ENCODE results near the gene STAG1.
A peak's percentile ranks its signal among the peaks of the same experiment; 100 is the strongest.
"Not testable (repeated sequence)": the region's sequence is repeated elsewhere in the genome, so short reads cannot be mapped to it uniquely, and the experiment has no call there.

Gene STAG1

DNA sequence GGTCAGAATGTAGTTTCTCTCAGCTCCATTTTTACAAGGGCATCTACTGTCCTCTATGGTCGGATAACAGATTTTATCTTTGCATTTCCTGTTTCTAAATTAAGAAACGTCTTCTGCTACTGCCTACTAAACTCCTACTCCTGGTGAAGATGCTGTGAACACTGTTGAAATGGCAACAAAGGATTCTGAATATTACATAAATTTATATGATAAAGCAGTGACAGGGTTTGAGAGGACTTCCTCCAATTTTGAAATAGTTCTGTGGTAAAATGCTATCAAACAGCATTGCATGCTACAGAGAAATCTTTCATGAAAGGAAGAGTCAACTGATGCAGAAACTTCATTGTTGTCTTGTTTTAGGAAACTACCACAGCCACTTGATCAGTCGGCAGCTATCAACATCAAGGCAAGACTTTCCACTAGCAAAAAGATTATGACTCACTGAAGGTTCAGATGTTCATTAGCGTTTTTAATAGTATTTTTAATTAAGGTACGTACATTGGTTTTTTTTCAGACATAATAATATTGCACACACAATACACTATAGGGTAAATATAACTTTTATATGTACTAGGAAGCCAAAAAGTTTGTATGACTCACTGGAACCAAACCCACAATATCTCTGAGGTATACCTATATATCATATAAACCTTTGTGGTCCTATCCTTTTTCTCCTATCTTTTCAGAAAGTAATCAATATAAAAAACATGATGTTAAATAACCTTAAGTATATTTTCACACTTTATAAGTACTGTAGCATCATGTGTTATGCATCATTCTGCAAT is 156.1 kb downstream of the STAG1 start:
- peak; percentile 8 for DNase-seq (ENCODE audit: low spot score)

GRCh38 chr3:136586580-136586979 is 165.6 kb downstream of the STAG1 start:
- DNase-seq (ENCODE audit: low spot score), result no peak

GRCh38 chr3:136584728-136585127 is 167.4 kb downstream of the STAG1 start:
- peak; percentile 16 for DNase-seq (ENCODE audit: low spot score)

DNA sequence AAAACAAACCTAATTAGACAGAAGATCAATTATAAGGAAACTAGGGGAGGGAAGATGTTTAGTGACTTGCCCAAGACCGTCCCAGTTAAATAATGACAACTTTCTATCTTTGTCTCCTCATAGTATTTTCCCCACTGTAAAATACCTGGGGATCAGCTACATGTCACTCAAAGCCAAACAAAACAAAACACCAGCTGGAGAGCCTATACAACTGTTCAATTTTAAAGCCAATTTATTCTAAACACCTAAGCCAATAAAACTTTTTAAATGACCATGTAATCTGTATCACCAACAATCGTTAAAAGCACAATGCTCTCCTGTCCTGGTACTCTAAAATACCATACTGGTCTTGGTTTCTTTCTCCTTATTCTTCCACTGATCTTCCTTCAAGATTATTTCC is 168.4 kb downstream of the STAG1 start:
- DNase-seq (ENCODE audit: low spot score), result no peak

- no peak for DNase-seq (ENCODE audit: low spot score)
Observed at GRCh38 chr3:136577791-136578190, 174.4 kb downstream of the STAG1 start.

GRCh38 chr3:136576279-136577009 is 175.7 kb downstream of the STAG1 start:
- no peak for DNase-seq (ENCODE audit: low spot score)

DNA sequence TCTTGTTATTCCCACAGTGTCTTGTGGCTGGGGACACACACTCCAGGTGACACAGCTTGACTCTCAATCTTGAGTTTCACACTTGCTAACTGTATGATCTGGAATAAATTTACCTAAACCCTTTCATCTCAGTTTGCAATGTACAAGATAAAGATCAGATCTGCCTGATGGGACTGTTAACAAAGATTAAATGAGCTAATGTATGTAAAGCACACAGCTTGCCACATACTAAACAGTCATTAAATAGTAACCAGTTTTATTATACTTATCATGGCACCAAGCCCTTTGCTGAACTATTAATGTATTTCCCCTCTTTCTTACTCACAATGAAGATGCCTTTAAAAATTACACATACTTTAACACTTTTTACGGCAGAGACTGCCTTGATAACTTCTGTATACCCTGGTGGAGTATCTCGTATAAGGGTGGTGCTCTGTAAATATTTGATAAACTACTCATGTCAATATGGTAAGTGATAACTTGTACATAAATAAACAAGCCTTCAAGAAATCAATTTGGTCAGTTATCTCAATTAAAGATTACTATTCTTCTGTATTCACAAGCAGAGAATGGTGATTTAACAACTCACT is 184.5 kb downstream of the STAG1 start:
- DNase-seq (ENCODE audit: low spot score), result no peak

DNA sequence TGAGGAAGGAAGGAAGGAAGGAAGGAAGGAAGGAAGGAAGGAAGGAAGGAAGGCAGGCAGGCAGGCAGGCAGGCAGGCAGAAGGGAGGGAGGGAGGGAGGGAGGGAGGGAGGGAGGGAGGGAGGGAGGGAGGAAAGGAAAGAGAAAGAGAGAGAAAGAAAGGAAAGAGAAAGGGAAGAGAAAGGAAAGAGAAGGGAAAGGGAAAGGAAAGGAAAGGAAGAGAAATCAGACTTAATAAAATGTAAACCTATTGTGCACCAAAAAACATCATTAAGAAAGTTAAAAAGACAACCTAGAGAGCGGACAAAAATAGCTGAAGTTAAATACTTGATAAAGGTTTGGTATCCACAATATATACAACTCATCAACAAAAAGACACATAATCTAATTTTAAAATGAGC is 187.2 kb downstream of the STAG1 start:
- DNase-seq (ENCODE audit: low spot score), result not testable (repeated sequence)

DNA sequence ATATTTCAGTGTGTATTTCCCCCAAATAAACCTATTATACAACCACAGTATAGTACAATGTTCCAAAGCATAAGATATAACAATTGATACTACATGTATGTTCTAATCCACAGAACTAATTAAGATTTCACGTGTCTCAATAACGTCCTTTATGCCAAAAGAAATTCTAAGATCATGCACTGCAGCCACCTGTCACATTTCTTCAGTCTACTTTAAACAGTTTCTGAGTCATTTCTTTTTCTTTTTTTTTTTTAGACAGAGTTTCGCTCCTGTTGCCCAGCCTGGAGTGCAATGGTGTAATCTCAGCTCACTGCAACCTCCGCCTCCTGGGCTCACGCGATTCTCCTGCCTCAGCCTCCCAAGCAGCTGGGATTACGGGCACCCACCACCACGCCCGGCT is 190.2 kb downstream of the STAG1 start:
- no peak for DNase-seq (ENCODE audit: low spot score)

DNA sequence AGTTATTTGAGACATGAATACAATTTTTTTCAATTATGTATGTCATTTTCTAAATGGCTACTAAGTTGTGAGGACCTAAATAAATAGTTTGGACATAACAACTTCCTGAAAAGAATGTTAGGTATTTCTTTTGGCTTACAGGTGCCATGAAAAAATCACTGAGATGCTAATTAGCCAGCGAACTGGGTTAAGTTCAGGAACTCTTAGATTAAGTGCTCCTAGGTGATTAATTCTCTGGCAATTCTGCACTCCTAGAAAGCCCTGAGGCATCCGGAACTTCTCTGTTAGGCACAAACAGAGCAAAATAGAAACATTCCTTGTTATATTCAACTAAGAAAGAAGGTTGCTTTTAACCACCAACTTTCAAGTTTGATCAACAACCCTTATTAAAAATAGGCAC is 192.3 kb downstream of the STAG1 start:
- no peak for DNase-seq (ENCODE audit: low spot score)

GRCh38 chr3:136549461-136549860 is 202.7 kb downstream of the STAG1 start:
- not testable (repeated sequence) for DNase-seq (ENCODE audit: low spot score)

DNA sequence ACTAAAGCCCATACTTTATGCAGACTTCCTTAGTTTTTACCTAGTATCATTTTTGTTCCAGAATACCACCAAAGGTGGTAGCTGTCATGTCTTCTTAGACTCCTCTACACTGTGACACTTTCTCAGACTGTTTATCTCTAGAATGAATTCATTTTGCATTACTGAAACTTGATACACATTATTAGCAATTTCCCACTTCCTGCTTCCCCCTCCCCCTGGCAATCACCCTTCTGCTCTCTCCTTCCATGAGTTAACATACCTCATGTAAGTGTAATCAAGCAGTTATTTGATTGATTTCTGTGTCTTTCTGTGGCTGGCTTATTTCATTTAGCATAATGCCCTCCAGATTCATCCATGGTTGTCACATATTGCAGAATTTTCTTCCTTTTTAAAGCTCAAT is 204.9 kb downstream of the STAG1 start:
- no peak for DNase-seq (ENCODE audit: low spot score)

GRCh38 chr3:136546720-136547119 is 205.5 kb downstream of the STAG1 start:
- DNase-seq (ENCODE audit: low spot score), result no peak

DNA sequence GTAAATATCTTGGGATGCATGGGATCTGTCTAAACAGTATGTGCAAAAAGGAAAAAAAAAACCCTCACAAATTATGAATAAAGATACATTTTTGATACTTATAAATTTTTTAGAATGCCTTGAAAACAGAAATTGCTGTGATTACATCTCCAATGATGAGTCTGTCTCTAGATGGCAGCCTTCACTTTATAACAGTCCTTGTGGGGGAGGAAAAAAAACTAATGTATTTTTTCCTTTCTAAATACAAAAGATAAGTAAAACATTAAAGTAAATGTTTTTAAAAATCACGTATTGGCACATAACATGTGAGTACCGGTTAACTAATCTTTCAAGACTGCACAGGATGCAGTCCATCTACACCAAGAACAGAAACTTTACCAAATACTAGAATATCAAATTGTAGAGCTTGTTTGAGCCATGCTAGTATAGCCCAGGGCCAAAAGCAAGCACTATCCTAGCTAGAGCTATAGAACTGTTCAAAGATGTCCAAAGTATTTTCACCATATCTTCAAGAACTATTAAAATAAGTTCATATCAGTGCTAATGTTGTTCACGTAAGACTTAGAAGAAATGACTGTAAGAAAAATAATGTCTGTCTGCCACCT is 206.4 kb downstream of the STAG1 start:
- DNase-seq (ENCODE audit: low spot score), result no peak

DNA sequence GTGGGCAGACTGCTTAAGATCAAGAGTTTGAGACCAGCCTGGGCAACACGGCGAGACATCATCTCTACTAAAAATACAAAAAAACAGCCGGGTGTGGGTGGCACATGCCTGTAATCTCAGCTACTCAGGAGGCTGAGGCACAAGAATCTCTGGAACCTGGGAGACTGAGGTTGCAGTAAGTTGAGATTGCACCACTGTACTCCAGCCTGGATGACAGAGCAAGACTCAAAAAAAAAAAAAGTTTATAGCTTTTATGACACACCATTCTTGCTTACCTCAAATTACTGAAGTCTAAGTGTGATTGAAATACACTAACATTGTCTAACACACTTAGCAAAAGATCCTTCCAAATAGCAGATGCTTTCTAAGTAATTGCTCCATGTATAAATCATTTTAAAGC is 207.6 kb downstream of the STAG1 start:
- DNase-seq (ENCODE audit: low spot score), result no peak

DNA sequence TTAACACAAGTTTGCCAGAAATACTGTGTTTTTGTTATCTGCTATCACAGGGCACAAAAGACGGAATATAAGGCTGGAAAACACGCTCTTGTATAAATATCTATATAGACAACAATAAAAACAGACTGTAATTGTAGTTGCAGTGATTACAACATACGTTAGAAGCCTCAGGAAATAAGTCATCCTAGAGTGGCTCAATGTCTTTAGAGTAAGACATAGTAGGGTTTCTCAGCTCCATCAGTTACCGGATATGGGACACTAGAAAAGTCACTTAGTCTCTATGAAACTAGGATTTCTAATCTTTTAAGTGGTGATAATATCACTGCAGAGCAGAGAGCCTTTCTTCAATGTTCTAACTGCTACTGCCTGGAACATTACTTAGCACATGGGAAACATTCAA is 208.8 kb downstream of the STAG1 start:
- DNase-seq (ENCODE audit: low spot score), result no peak

- no peak for DNase-seq (ENCODE audit: low spot score)
Observed at GRCh38 chr3:136535906-136536305, 216.3 kb downstream of the STAG1 start.

DNA sequence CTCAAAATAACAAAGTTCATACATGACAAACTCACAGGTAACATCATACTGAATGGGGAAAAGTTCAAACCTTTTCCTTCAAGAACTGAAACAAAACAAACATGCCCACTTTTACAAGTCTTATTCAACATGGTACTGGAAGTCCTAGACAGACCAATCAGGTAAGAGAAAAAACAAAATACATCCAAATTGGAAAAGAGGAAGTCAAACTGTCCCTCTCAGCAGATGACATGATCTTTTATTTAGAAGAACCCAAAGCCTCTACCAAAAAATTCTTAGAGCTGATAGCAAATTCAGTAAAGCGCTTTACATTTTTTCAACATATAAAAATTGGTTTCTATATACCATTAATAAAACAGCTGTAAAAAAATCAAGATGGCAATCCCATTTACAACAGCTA is 219.4 kb downstream of the STAG1 start:
- no peak for DNase-seq (ENCODE audit: low spot score)

GRCh38 chr3:136518102-136518501 is 234.1 kb downstream of the STAG1 start:
- DNase-seq (ENCODE audit: low spot score), result no peak

- no peak for DNase-seq (ENCODE audit: low spot score)
Observed at GRCh38 chr3:136516656-136517055, 235.5 kb downstream of the STAG1 start.

DNA sequence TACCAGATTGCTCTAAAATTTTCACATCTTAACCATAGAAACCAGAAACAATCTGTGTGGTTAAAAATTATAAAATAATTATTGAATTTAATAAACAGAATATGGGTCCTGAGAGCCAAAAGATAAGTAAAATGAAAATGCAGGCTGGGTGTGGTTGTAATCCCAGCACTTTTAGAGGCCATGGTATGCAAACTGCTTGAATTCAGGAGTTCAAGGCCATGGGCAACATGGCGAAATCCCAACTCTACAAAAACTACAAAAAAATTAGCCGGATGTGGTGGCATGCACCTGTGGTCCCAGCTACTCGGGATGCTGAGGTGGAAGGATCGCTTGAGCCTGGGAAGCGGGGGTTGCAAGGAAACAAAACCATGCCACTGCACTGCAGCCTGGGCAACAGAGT is 236.1 kb downstream of the STAG1 start:
- DNase-seq (ENCODE audit: low spot score), result no peak

DNA sequence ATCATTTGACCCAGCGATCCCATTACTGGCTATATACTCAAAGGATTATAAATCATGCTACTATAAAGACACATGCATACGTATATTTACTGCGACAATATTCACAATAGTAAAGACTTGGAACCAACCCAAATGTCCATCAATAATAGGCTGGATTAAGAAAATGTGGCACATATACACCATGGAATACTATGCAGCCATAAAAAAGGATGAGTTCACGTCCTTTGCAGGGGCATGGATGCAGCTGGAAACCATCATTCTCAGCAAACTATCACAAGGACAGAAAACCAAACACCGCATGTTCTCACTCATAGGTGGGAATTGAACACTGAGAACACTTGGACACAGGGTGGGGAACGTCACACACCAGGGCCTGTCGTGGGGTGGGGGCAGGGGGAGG is 237.6 kb downstream of the STAG1 start:
- not testable (repeated sequence) for DNase-seq (ENCODE audit: low spot score)

DNA sequence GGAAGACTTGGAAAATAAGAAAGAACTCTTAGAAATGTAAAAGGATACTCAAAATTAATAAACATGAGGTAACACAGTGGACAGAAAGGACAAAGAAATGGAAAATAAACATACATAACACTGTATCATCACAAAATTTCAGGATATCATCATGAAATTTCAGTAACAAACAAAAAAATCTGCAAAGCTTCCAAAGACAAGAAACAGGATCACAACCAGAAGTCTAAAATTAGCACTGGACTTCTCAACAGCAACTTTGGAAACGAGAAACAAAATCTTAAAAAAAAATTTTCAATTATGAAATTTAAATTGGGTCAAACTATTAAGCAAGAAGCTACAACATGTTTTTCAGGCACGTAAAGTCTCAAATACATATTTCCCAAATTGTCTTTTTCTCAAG is 238.8 kb downstream of the STAG1 start:
- no peak for DNase-seq (ENCODE audit: low spot score)

All from hepatic stellate cell (primary cell).